SK-N-MC (cell line): ENCODE results near the gene TGFB1.

ENCODE experiments used
- EZH2 ChIP-seq: fragments of 200-600 bp; sonication (generic); IDR thresholded peaks from one replicate; pipeline ENCODE4 v1.6.1; 2017; ENCODE audit warnings: antibody characterized with exemption
- POLR2AphosphoS5 ChIP-seq: IDR thresholded peaks from 2 replicates; pipeline ENCODE4 v1.6.1; 2012; ENCODE audit warnings: mild to moderate bottlenecking, low read depth, low read length, borderline replicate concordance

DNA sequence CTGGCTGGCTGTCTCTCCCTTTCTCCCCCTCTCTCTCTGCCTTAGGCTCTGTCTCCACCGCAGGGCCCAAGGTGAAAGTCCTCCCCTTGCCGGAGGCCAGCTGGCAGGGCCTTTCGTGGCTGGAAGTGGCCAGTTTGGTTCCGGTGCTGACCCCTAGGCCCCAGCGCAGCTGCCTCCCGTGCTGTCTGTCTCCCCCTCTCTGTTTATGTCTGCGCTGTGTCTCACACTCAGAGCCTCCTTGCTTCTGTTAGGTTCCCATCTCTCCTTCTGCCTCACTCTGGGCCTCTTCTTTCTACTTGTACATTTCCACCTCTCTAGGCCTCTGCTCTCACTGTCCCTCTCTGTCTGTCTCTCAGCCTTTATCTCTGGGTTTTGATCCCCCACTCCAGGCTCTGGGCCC lies 30.7 kb downstream of the TGFB1 start:
- TF ChIP-seq POLR2AphosphoS5 (no peak), EZH2 (no peak)
